Astrocyte (in vitro differentiated cells and primary cell): Measurements from ENCODE around the gene NCOA3. TPM values are rescaled to one million over a fixed set of nuclear protein-coding genes. Genes with fewer than 3 reads are reported as not detected.

ENCODE experiments used
- DNase-seq: peaks from one replicate; pipeline ENCODE4 v3.0.0-alpha.2; 2010; ENCODE audit warnings: low read depth
- FAIRE-seq: peaks from 2 replicates; lab custom pipeline; 2011; peaks lifted over from hg19 to GRCh38; lab: Jason Lieb, UNC
- H2AFZ ChIP-seq: 2 replicates; pipeline ENCODE4 v1.6.0; 2012; ENCODE audit warnings: low read depth, low read length, inconsistent platforms
- H3K27ac ChIP-seq: 2 replicates; pipeline ENCODE4 v1.5.1; 2011; ENCODE audit warnings: low read depth, low read length, inconsistent platforms
- H3K27me3 ChIP-seq: 2 replicates; pipeline ENCODE4 v1.6.0; 2011; ENCODE audit warnings: low read length, inconsistent platforms; ENCODE audit not compliant: insufficient read depth
- H3K36me3 ChIP-seq: 2 replicates; pipeline ENCODE4 v1.5.1; 2011; ENCODE audit warnings: low read length, inconsistent platforms; ENCODE audit not compliant: insufficient read depth
- H3K4me1 ChIP-seq: 2 replicates; pipeline ENCODE4 v1.5.1; 2011; ENCODE audit warnings: low read length, inconsistent platforms; ENCODE audit not compliant: insufficient read depth
- H3K4me2 ChIP-seq: 2 replicates; pipeline ENCODE4 v1.6.0; 2012; ENCODE audit warnings: low read length, inconsistent platforms
- H3K4me3 ChIP-seq: 2 replicates; pipeline ENCODE4 v1.5.1; 2011; ENCODE audit warnings: low read depth, mild to moderate bottlenecking, low read length, inconsistent platforms; ENCODE audit not compliant: insufficient read depth
- H3K79me2 ChIP-seq: 2 replicates; pipeline ENCODE4 v1.6.0; 2012; ENCODE audit warnings: mild to moderate bottlenecking, low read length, inconsistent platforms; ENCODE audit not compliant: insufficient read depth
- H3K9ac ChIP-seq: 2 replicates; pipeline ENCODE4 v1.6.0; 2012; ENCODE audit warnings: mild to moderate bottlenecking, low read length, inconsistent platforms
- H3K9me3 ChIP-seq: 2 replicates; pipeline ENCODE4 v1.5.1; 2012; ENCODE audit warnings: low read depth, mild to moderate bottlenecking, low read length, inconsistent platforms; ENCODE audit not compliant: insufficient read depth
- H4K20me1 ChIP-seq: 2 replicates; pipeline ENCODE4 v1.6.0; 2012; ENCODE audit warnings: low read length, inconsistent platforms; ENCODE audit not compliant: insufficient read depth
- H3K27ac Mint-ChIP-seq: one replicate; pipeline ENCODE4 v1.8.0; 2021; ENCODE audit warnings: mild to moderate bottlenecking, mixed read lengths; ENCODE audit not compliant: unreplicated experiment
- H3K27me3 Mint-ChIP-seq: one replicate; pipeline ENCODE4 v1.8.0; 2021; ENCODE audit warnings: low read depth, mixed read lengths; ENCODE audit not compliant: unreplicated experiment
- H3K36me3 Mint-ChIP-seq: one replicate; pipeline ENCODE4 v1.8.0; 2021; ENCODE audit warnings: low read depth, mixed read lengths; ENCODE audit not compliant: unreplicated experiment
- H3K4me1 Mint-ChIP-seq: one replicate; pipeline ENCODE4 v1.8.0; 2021; ENCODE audit warnings: low read depth, mixed read lengths; ENCODE audit not compliant: unreplicated experiment
- H3K4me3 Mint-ChIP-seq: one replicate; pipeline ENCODE4 v1.8.0; 2021; ENCODE audit warnings: mild to moderate bottlenecking, moderate library complexity, mixed read lengths; ENCODE audit not compliant: unreplicated experiment
- H3K9me3 Mint-ChIP-seq: one replicate; pipeline ENCODE4 v1.8.0; 2021; ENCODE audit warnings: mild to moderate bottlenecking, mixed read lengths; ENCODE audit not compliant: unreplicated experiment
- EZH2 ChIP-seq: IDR thresholded peaks from 2 replicates; pipeline ENCODE4 v1.6.1; 2012; ENCODE audit warnings: mild to moderate bottlenecking, low read length, inconsistent platforms; ENCODE audit not compliant: insufficient read depth
- total RNA-seq: library from RNA; stranded (reverse); gene quantifications from 2 replicates; pipeline ENCODE4 v1.2.1, GENCODE V29; 2021
- TF ChIP-seq, protein P1 (sequence below): IDR thresholded peaks from 2 replicates; pipeline ENCODE4 v1.5.1; 2011; ENCODE audit warnings: low read depth, mild to moderate bottlenecking, inconsistent platforms, low read length, moderate library complexity; ENCODE audit not compliant: insufficient read depth

Gene NCOA3
- total RNA-seq, 1 donor from 2014 or later: 30.5 TPM

GRCh38 chr20:47660602-47660905, 158.9 kb downstream of the NCOA3 start:
- Histone ChIP-seq H3K9me3 (no peaks in the 10 kb centered on the region), H4K20me1 (peaks cover 19% of the 10 kb centered on the region), H3K9ac (no peak overlapping the region), H3K27me3 (no peaks in the 10 kb centered on the region), H2AFZ (no peak overlapping the region), H3K79me2 (no peaks in the 10 kb centered on the region), H3K4me3 (no peak overlapping the region), H3K4me2 (no peak overlapping the region), H3K27ac (no peak overlapping the region), H3K36me3 (peaks cover 16% of the 10 kb centered on the region), H3K4me1 (no peaks in the 10 kb centered on the region)
- H3K4me1 Mint-ChIP-seq: peaks cover 1% of the 10 kb centered on the region
- H3K36me3 Mint-ChIP-seq: peaks cover 10% of the 10 kb centered on the region
- no peak for TF ChIP-seq EZH2
- TF ChIP-seq, protein P1, sequence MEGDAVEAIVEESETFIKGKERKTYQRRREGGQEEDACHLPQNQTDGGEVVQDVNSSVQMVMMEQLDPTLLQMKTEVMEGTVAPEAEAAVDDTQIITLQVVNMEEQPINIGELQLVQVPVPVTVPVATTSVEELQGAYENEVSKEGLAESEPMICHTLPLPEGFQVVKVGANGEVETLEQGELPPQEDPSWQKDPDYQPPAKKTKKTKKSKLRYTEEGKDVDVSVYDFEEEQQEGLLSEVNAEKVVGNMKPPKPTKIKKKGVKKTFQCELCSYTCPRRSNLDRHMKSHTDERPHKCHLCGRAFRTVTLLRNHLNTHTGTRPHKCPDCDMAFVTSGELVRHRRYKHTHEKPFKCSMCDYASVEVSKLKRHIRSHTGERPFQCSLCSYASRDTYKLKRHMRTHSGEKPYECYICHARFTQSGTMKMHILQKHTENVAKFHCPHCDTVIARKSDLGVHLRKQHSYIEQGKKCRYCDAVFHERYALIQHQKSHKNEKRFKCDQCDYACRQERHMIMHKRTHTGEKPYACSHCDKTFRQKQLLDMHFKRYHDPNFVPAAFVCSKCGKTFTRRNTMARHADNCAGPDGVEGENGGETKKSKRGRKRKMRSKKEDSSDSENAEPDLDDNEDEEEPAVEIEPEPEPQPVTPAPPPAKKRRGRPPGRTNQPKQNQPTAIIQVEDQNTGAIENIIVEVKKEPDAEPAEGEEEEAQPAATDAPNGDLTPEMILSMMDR: no peak
- H3K27ac Mint-ChIP-seq: no peak overlapping the region
- DNase-seq: no peak
- H3K9me3 Mint-ChIP-seq: no peaks in the 10 kb centered on the region
- H3K27me3 Mint-ChIP-seq: no peaks in the 10 kb centered on the region
- no peak for FAIRE-seq
- no peak overlapping the region for H3K4me3 Mint-ChIP-seq

DNA sequence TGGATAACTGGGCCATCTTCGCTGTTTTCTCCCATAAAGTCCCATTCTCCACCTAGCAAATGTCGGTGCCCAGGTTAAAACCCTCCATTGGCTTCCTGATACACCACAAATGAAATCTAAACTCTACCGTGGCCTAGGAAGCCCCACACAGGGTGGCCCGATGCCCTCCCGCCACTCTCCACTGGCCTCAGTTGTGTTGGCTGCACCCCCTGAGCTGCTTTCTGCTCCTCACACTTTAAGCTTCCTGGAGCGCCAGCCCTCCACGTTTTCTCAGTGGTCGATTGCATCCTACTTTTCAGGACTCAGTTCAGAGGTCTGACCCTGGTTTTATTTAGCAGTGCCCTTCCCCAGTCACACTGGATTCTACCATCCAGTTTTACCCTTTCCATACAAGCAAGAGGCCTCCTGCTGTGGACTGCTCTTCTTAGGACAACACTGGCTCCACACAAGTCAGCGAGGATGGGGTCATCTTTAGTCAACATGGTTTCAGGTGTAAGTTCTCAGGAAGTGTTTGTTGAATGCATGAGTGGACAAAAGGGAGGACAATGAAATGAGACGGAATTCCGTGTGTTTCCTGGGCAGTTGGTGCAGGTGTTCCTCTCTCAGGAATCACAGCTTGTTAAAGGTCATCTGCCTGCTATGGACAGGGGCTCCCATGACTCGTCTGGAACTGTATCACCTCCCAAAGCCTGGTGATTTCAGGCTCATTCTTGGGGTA, 159.5 kb downstream of the NCOA3 start:
- Mint-ChIP-seq H3K27me3 (no peaks in the 10 kb centered on the region), H3K36me3 (peaks cover 10% of the 10 kb centered on the region), H3K27ac (no peak overlapping the region), H3K4me1 (peaks cover 1% of the 10 kb centered on the region), H3K4me3 (no peak overlapping the region), H3K9me3 (no peaks in the 10 kb centered on the region)
- Histone ChIP-seq H3K9ac (no peak overlapping the region), H3K4me3 (no peak overlapping the region), H3K36me3 (peaks cover 16% of the 10 kb centered on the region), H3K9me3 (no peaks in the 10 kb centered on the region), H3K4me2 (no peak overlapping the region), H2AFZ (no peak overlapping the region), H3K4me1 (no peaks in the 10 kb centered on the region), H3K27ac (no peak overlapping the region), H4K20me1 (peaks cover 19% of the 10 kb centered on the region), H3K27me3 (no peaks in the 10 kb centered on the region), H3K79me2 (no peaks in the 10 kb centered on the region)
- no peak for DNase-seq
- no peak for TF ChIP-seq EZH2
- TF ChIP-seq, protein P1: no peak
- no peak for FAIRE-seq

DNA sequence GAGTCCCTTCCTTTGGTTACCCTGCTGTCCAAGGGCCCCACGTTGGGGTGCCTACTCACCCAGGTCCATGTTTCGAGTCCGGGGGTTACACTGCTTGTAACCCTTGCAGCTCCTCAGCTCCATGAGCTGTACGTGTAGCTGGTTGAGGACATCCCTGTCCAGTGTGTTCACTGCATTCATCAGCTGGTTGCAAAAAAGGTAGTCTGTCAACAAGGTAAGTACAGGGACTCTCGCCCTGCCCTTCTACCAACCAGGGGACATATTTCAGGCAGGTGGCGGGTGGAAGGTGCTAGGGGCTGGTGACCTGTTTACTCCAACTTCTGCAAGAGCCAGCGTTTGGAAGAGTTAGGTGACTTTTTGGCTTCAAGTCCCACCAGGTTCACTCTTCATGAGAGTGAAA, 160.0 kb downstream of the NCOA3 start:
- Histone ChIP-seq H3K36me3 (peaks cover 14% of the 10 kb centered on the region), H3K27ac (no peak overlapping the region), H3K4me1 (no peaks in the 10 kb centered on the region), H3K9ac (no peak overlapping the region), H3K4me3 (no peak overlapping the region), H3K27me3 (no peaks in the 10 kb centered on the region), H3K9me3 (no peaks in the 10 kb centered on the region), H4K20me1 (peaks cover 19% of the 10 kb centered on the region), H2AFZ (no peak overlapping the region), H3K4me2 (no peak overlapping the region), H3K79me2 (no peaks in the 10 kb centered on the region)
- peaks cover 1% of the 10 kb centered on the region for H3K4me1 Mint-ChIP-seq
- H3K36me3 Mint-ChIP-seq: peaks cover 10% of the 10 kb centered on the region
- no peak overlapping the region for H3K27ac Mint-ChIP-seq
- no peaks in the 10 kb centered on the region for H3K27me3 Mint-ChIP-seq
- FAIRE-seq: no peak
- TF ChIP-seq, protein P1: no peak
- no peak for TF ChIP-seq EZH2
- no peak for DNase-seq
- no peaks in the 10 kb centered on the region for H3K9me3 Mint-ChIP-seq
- H3K4me3 Mint-ChIP-seq: no peak overlapping the region
